Measurements from ENCODE around the gene DCD. TPM values are rescaled to one million over a fixed set of nuclear protein-coding genes. Genes with fewer than 3 reads are reported as not detected.
"Not testable (repeated sequence)": the region's sequence is repeated elsewhere in the genome, so short reads cannot be mapped to it uniquely, and the experiment has no call there.

Gene DCD
- total RNA-seq, 8 experiments from 2014 or later, result not detected

DNA sequence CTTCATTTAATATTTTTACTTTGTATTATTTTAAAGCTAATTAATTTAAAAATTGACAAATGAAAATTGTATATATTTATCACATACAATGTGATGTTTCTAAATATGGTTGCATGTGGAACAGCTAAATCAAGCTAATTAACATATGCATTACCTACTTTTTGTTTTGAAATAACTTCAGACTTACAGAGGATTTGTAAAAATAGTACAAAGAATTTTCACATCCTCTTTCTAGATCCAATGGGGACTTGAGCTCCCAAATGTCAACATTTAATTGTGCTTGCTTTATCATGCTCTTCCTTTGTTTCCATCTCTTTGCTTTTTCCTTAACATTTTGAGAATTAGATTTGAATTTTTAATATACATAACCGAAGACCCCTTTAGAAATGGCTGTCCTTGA, 6.6 kb downstream of the DCD start:
- no peaks in the 10 kb centered on the region for H3K4me1 ChIP-seq (replicated peaks in 1 of 2)
- no peak overlapping the region for H3K4me3 ChIP-seq
- in situ Hi-C loops (cut with MboI; ENCODE audit: low pct_unique_long_range_greater_than_20kb in 2 of 9, low sequenced_read_pairs in 9 of 9, unreplicated experiment in 9 of 9), result no loop called here
- no peak for ATAC-seq (replicated peaks in 6 of 8)
- WGBS, 10 experiments, result 0 to 92% (median 63%) methylated on average over 1 of the region's 1 CpG; no CpG with 5 or more reads in 2 of the 10 experiments
- no peak overlapping the region for H3K27ac ChIP-seq

- Histone ChIP-seq H3K4me3 (no peak overlapping the region), H3K4me1 (replicated peaks in 1 of 2) (no peaks in the 10 kb centered on the region), H3K27ac (no peak overlapping the region)
- 80 to 100% (median 91%) methylated on average over 1 to 4 of the region's 4 CpGs; no CpG with 5 or more reads in 2 of the 10 experiments for WGBS, 10 experiments
- in situ Hi-C loops (cut with MboI; ENCODE audit: low pct_unique_long_range_greater_than_20kb in 2 of 9, low sequenced_read_pairs in 9 of 9, unreplicated experiment in 9 of 9), result no loop called here
- ATAC-seq (replicated peaks in 6 of 8), result no peak
Measured at GRCh38 chr12:54641089-54641488, 7.1 kb downstream of the DCD start.

- ATAC-seq (replicated peaks in 6 of 8); in situ Hi-C loops (cut with MboI; ENCODE audit: low pct_unique_long_range_greater_than_20kb in 2 of 9, low sequenced_read_pairs in 9 of 9, unreplicated experiment in 9 of 9); H3K27ac ChIP-seq; H3K4me1 ChIP-seq (replicated peaks in 1 of 2); H3K4me3 ChIP-seq: not testable (repeated sequence)
- WGBS, 10 experiments, result no CpG with 5 or more reads among the region's 2 CpGs
Measured at GRCh38 chr12:54639112-54639511, 9.1 kb downstream of the DCD start.

DNA sequence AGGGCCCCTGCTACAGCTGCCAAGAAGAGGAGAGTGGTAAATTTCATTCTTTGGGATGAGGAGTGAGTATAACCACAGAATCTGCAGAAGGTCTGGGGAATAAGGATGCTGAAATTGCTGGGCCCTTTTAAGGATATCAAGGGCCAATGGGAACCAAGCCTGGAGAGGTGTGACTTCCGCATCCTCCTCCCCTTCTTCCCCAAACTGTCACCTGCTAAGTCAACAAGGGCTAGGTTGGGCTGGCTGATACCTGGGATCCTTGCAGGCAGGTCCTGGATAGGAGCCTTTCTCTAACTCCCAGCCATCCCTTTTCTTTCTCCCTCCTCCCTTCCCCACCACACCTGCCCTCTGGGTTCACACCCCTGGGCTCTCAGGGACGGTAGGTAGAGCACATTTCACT, 13.4 kb downstream of the DCD start, which contains the start of gene LACRT:
TSS of gene LACRT (minus strand) at position 101 of the 400 bp plus-strand sequence. CDS start at position 47, 54 bp downstream.
- no peak for ATAC-seq (replicated peaks in 6 of 8)
- WGBS, 10 experiments, result 0 to 100% (median 46%) methylated on average over 1 of the region's 2 CpGs; no CpG with 5 or more reads in 6 of the 10 experiments
- no peaks in the 10 kb centered on the region for H3K4me1 ChIP-seq (replicated peaks in 1 of 2)
- H3K27ac ChIP-seq, result no peak within 1 kb of the TSS
- no peak within 1 kb of the TSS for H3K4me3 ChIP-seq
- in situ Hi-C loops (cut with MboI; ENCODE audit: low pct_unique_long_range_greater_than_20kb in 2 of 9, low sequenced_read_pairs in 9 of 9, unreplicated experiment in 9 of 9), result no loop called here

GRCh38 chr12:54631988-54632728, 16.0 kb downstream of the DCD start:
- in situ Hi-C loops (cut with MboI; ENCODE audit: low pct_unique_long_range_greater_than_20kb in 2 of 9, low sequenced_read_pairs in 9 of 9, unreplicated experiment in 9 of 9), result no loop called here
- Histone ChIP-seq H3K4me1 (replicated peaks in 1 of 2) (no peaks in the 10 kb centered on the region), H3K27ac (no peak overlapping the region), H3K4me3 (no peak overlapping the region)
- 0 to 95% (median 68%) methylated on average over 1 to 8 of the region's 8 CpGs; no CpG with 5 or more reads in 1 of the 10 experiments for WGBS, 10 experiments
- ATAC-seq (replicated peaks in 6 of 8), result no peak

GRCh38 chr12:54631551-54631950, 16.6 kb downstream of the DCD start:
- in situ Hi-C loops (cut with MboI; ENCODE audit: low pct_unique_long_range_greater_than_20kb in 2 of 9, low sequenced_read_pairs in 9 of 9, unreplicated experiment in 9 of 9), result no loop called here
- ATAC-seq (replicated peaks in 6 of 8), result no peak
- 40 to 83% (median 77%) methylated on average over 1 to 4 of the region's 5 CpGs; no CpG with 5 or more reads in 6 of the 10 experiments for WGBS, 10 experiments

GRCh38 chr12:54629925-54630324, 18.2 kb downstream of the DCD start:
- no peak overlapping the region for H3K27ac ChIP-seq
- 0 to 100% (median 68%) methylated on average over 1 to 2 of the region's 2 CpGs; no CpG with 5 or more reads in 5 of the 10 experiments for WGBS, 10 experiments
- H3K4me3 ChIP-seq, result no peak overlapping the region
- no peaks in the 10 kb centered on the region for H3K4me1 ChIP-seq (replicated peaks in 1 of 2)
- in situ Hi-C loops (cut with MboI; ENCODE audit: low pct_unique_long_range_greater_than_20kb in 2 of 9, low sequenced_read_pairs in 9 of 9, unreplicated experiment in 9 of 9), result no loop called here
- ATAC-seq (replicated peaks in 6 of 8), result no peak

More at GRCh38 chr12:54631551-54631950, 16.6 kb downstream of the DCD start:
- Histone ChIP-seq H3K4me3 (no peak overlapping the region), H3K27ac (no peak overlapping the region), H3K4me1 (replicated peaks in 1 of 2) (no peaks in the 10 kb centered on the region)

- no peak for ATAC-seq (replicated peaks in 6 of 8)
- no peak overlapping the region for H3K4me3 ChIP-seq
- no peak overlapping the region for H3K27ac ChIP-seq
- WGBS, 10 experiments, result 0 to 100% (median 85%) methylated on average over 1 to 3 of the region's 3 CpGs; no CpG with 5 or more reads in 2 of the 10 experiments
- H3K4me1 ChIP-seq (replicated peaks in 1 of 2), result no peaks in the 10 kb centered on the region
- in situ Hi-C loops (cut with MboI; ENCODE audit: low pct_unique_long_range_greater_than_20kb in 2 of 9, low sequenced_read_pairs in 9 of 9, unreplicated experiment in 9 of 9), result no loop called here
Measured at GRCh38 chr12:54628186-54628846, 19.8 kb downstream of the DCD start.

GRCh38 chr12:54627304-54627703, 20.9 kb downstream of the DCD start:
- Histone ChIP-seq H3K27ac (no peak overlapping the region), H3K4me1 (replicated peaks in 1 of 2) (no peaks in the 10 kb centered on the region), H3K4me3 (no peak overlapping the region)
- in situ Hi-C loops (cut with MboI; ENCODE audit: low pct_unique_long_range_greater_than_20kb in 2 of 9, low sequenced_read_pairs in 9 of 9, unreplicated experiment in 9 of 9), result no loop called here
- ATAC-seq (replicated peaks in 6 of 8), result no peak
- WGBS, 10 experiments, result 0 to 90% (median 44%) methylated on average over 1 to 3 of the region's 3 CpGs; no CpG with 5 or more reads in 2 of the 10 experiments

DNA sequence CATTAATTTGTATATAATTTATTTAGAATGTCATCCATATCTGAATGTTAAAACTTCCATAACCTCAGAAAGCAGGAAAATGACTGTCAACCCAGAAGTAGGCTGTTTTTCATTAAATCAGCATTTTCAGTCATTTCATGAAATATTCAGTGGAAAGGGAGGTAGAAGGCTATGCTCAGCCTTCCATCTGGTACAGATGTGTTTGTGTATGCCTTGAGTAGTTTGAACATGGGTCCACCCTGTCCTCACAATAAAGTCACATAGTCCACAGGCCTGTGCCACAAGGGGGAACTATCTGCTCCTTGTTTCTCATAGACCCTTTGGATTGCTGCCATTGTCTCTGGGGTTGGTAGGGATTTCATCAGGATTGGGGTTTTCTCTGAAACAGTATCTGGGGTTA, 22.6 kb downstream of the DCD start:
- no peak overlapping the region for H3K4me3 ChIP-seq
- ATAC-seq (replicated peaks in 6 of 8), result peak in 2 of 8 experiments; percentile 74 to 94
- in situ Hi-C loops (cut with MboI; ENCODE audit: low pct_unique_long_range_greater_than_20kb in 2 of 9, low sequenced_read_pairs in 9 of 9, unreplicated experiment in 9 of 9), result no loop called here
- no peaks in the 10 kb centered on the region for H3K4me1 ChIP-seq (replicated peaks in 1 of 2)
- H3K27ac ChIP-seq, result no peak overlapping the region

- no peak overlapping the region for H3K4me3 ChIP-seq
- 0 to 67% (median 35%) methylated on average over 1 to 4 of the region's 5 CpGs for WGBS, 10 experiments
- ATAC-seq (replicated peaks in 6 of 8), result no peak
- no peak overlapping the region for H3K27ac ChIP-seq
- no peaks in the 10 kb centered on the region for H3K4me1 ChIP-seq (replicated peaks in 1 of 2)
- in situ Hi-C loops (cut with MboI; ENCODE audit: low pct_unique_long_range_greater_than_20kb in 2 of 9, low sequenced_read_pairs in 9 of 9, unreplicated experiment in 9 of 9), result no loop called here
Measured at GRCh38 chr12:54624315-54625279, 23.6 kb downstream of the DCD start.

- peak in 2 of 8 experiments; percentile 20 to 80 for ATAC-seq (replicated peaks in 6 of 8)
- Histone ChIP-seq H3K4me3 (no peak overlapping the region), H3K27ac (no peak overlapping the region), H3K4me1 (replicated peaks in 1 of 2) (no peaks in the 10 kb centered on the region)
- in situ Hi-C loops (cut with MboI; ENCODE audit: low pct_unique_long_range_greater_than_20kb in 2 of 9, low sequenced_read_pairs in 9 of 9, unreplicated experiment in 9 of 9), result no loop called here
Measured at GRCh38 chr12:54622463-54623183, 25.5 kb downstream of the DCD start.

All from motor neuron (in vitro differentiated cells).